Measurements from ENCODE around the gene SIX5. TPM values are rescaled to one million over a fixed set of nuclear protein-coding genes. Genes with fewer than 3 reads are reported as not detected.

SIX5 gene
- total RNA-seq, 1 experiment from 2014 or later: 23.6 TPM

GRCh38 chr19:45814166-45814780 is 45.2 kb upstream of the SIX5 start:
- Histone ChIP-seq H3K4me3 (ENCODE audit: low read depth, low read length, poor library complexity, severe bottlenecking) (no peak overlapping the region), H3K9me3 (ENCODE audit: low read depth, low read length, poor library complexity, severe bottlenecking) (no peaks in the 10 kb centered on the region), H3K27me3 (replicated peaks; ENCODE audit: insufficient read depth, low read depth, low read length, poor library complexity) (no peaks in the 10 kb centered on the region), H3K4me1 (ENCODE audit: insufficient read depth, low read length, poor library complexity, severe bottlenecking) (peaks cover 9% of the 10 kb centered on the region), H3K36me3 (ENCODE audit: insufficient read depth, low read length, poor library complexity, severe bottlenecking) (no peaks in the 10 kb centered on the region), H3K27ac (ENCODE audit: low read depth, low read length, poor library complexity, severe bottlenecking) (no peak overlapping the region)
- BruUV-seq (replicated peaks): no TSS peak
- TF ChIP-seq CTCF (conservative IDR thresholded peaks at IDR 0.05; ENCODE audit: low read depth, low read length) (no peak), EZH2 (IDR thresholded peaks at IDR 0.05; ENCODE audit: borderline replicate concordance, low read depth, low read length, poor library complexity, severe bottlenecking) (no peak)
- ChIA-PET CTCF (interaction anchor here (0.9 to 1.1 kb wide), 3 partner anchors 10 to 263 kb away, joined by 3 to 4 read pairs (median 4); no protein-coding TSS in a partner anchor), POLR2A (ENCODE audit: low non-redundant PET) (interaction anchor here (0.6 kb wide), 1 partner anchor 19 kb away, joined by 4 read pairs; no protein-coding TSS in a partner anchor)
- DNase-seq (ENCODE audit: low spot score): no peak
- intact Hi-C loops (cut with micrococcal nuclease; ENCODE audit: unreplicated experiment): no loop called here

- Histone ChIP-seq H3K4me1 (ENCODE audit: insufficient read depth, low read length, poor library complexity, severe bottlenecking) (peaks cover 9% of the 10 kb centered on the region), H3K9me3 (ENCODE audit: low read depth, low read length, poor library complexity, severe bottlenecking) (no peaks in the 10 kb centered on the region), H3K4me3 (ENCODE audit: low read depth, low read length, poor library complexity, severe bottlenecking) (no peak overlapping the region), H3K36me3 (ENCODE audit: insufficient read depth, low read length, poor library complexity, severe bottlenecking) (no peaks in the 10 kb centered on the region), H3K27me3 (replicated peaks; ENCODE audit: insufficient read depth, low read depth, low read length, poor library complexity) (no peaks in the 10 kb centered on the region), H3K27ac (ENCODE audit: low read depth, low read length, poor library complexity, severe bottlenecking) (no peak overlapping the region)
- ChIA-PET POLR2A (ENCODE audit: low non-redundant PET) (no interaction called here), CTCF (interaction anchor here (0.5 kb wide), 1 partner anchor 42 kb away, joined by 5 read pairs; no protein-coding TSS in a partner anchor)
- intact Hi-C loops (cut with micrococcal nuclease; ENCODE audit: unreplicated experiment): no loop called here
- TF ChIP-seq EZH2 (IDR thresholded peaks at IDR 0.05; ENCODE audit: borderline replicate concordance, low read depth, low read length, poor library complexity, severe bottlenecking): no peak
- DNase-seq (ENCODE audit: low spot score): no peak
- no TSS peak for BruUV-seq (replicated peaks)
Observed at GRCh38 chr19:45812297-45812696, 43.2 kb upstream of the SIX5 start.

GRCh38 chr19:45809643-45810159 is 40.6 kb upstream of the SIX5 start:
- TF ChIP-seq EZH2 (IDR thresholded peaks at IDR 0.05; ENCODE audit: borderline replicate concordance, low read depth, low read length, poor library complexity, severe bottlenecking) (no peak), CTCF (conservative IDR thresholded peaks at IDR 0.05; ENCODE audit: low read depth, low read length) (no peak)
- POLR2A ChIA-PET (ENCODE audit: low non-redundant PET): no interaction called here
- H3K27ac ChIP-seq (ENCODE audit: low read depth, low read length, poor library complexity, severe bottlenecking): peak overlapping the region; percentile 58
- intact Hi-C loops (cut with micrococcal nuclease; ENCODE audit: unreplicated experiment): no loop called here
- no peaks in the 10 kb centered on the region for H3K36me3 ChIP-seq (ENCODE audit: insufficient read depth, low read length, poor library complexity, severe bottlenecking)
- no TSS peak for BruUV-seq (replicated peaks)
- no peak overlapping the region for H3K4me3 ChIP-seq (ENCODE audit: low read depth, low read length, poor library complexity, severe bottlenecking)
- no peaks in the 10 kb centered on the region for H3K27me3 ChIP-seq (replicated peaks; ENCODE audit: insufficient read depth, low read depth, low read length, poor library complexity)
- DNase-seq (ENCODE audit: low spot score): peak; percentile 61
- H3K9me3 ChIP-seq (ENCODE audit: low read depth, low read length, poor library complexity, severe bottlenecking): no peaks in the 10 kb centered on the region
- CTCF ChIA-PET: interaction anchor here (1.1 kb wide), 1 partner anchor 10 kb away, joined by 4 read pairs; no protein-coding TSS in a partner anchor
- H3K4me1 ChIP-seq (ENCODE audit: insufficient read depth, low read length, poor library complexity, severe bottlenecking): peaks cover 9% of the 10 kb centered on the region

All from A673 (cell line).